NCI-H446 (cell line): ENCODE measurements around the gene TMEM200B.
"Not testable (repeated sequence)": the region's sequence is repeated elsewhere in the genome, so short reads cannot be mapped to it uniquely, and the experiment has no call there.

ENCODE experiments used
- DNase-seq, 2 experiments: peaks; one replicate each; lab custom pipeline; 2025; lab: John Stamatoyannopoulos, UW

The TMEM200B gene

GRCh38 chr1:29133861-29134694 is 10.4 kb upstream of the TMEM200B start:
- DNase-seq: no peak

- DNase-seq: not testable (repeated sequence)
Observed at GRCh38 chr1:29131056-29131455, 7.4 kb upstream of the TMEM200B start.

GRCh38 chr1:29129916-29130315 is 6.2 kb upstream of the TMEM200B start:
- DNase-seq: no peak

GRCh38 chr1:29128739-29129138 is 5.0 kb upstream of the TMEM200B start:
- DNase-seq: no peak

- DNase-seq: no peak
Observed at GRCh38 chr1:29126198-29126597, 2.5 kb upstream of the TMEM200B start.

GRCh38 chr1:29125788-29126187 is 2.1 kb upstream of the TMEM200B start:
- no peak for DNase-seq

- no peak for DNase-seq
Observed at GRCh38 chr1:29125237-29125641, 1.5 kb upstream of the TMEM200B start.

- DNase-seq: peak in 1 of 2 experiments; percentile 59
Observed at GRCh38 chr1:29124366-29125236, 898 bp upstream of the TMEM200B start.

GRCh38 chr1:29123053-29123886 is 433 bp downstream of the TMEM200B start:
- DNase-seq: no peak

- no peak for DNase-seq
Observed at GRCh38 chr1:29122682-29123052, 1.0 kb downstream of the TMEM200B start.

- no peak for DNase-seq
Observed at GRCh38 chr1:29121936-29122681, 1.6 kb downstream of the TMEM200B start.

GRCh38 chr1:29121516-29121935 is 2.2 kb downstream of the TMEM200B start:
- no peak for DNase-seq

GRCh38 chr1:29120947-29121485 is 2.7 kb downstream of the TMEM200B start:
- no peak for DNase-seq

- no peak for DNase-seq
Observed at GRCh38 chr1:29120367-29120766, 3.3 kb downstream of the TMEM200B start.

- no peak for DNase-seq
Observed at GRCh38 chr1:29119121-29119929, 4.4 kb downstream of the TMEM200B start.

- DNase-seq: no peak
Observed at GRCh38 chr1:29117381-29117780, 6.3 kb downstream of the TMEM200B start.

GRCh38 chr1:29114654-29115053 is 9.0 kb downstream of the TMEM200B start:
- no peak for DNase-seq

GRCh38 chr1:29113413-29114117 is 10.1 kb downstream of the TMEM200B start:
- DNase-seq: no peak

- no peak for DNase-seq
Observed at GRCh38 chr1:29112705-29113412, 10.8 kb downstream of the TMEM200B start.
